Astrocyte of the hippocampus (primary cell): ENCODE results near the gene SAP30BP.
A peak's percentile ranks its signal among the peaks of the same experiment; 100 is the strongest.

Source experiments
- DNase-seq: peaks from one replicate; pipeline ENCODE4 v3.0.0; 2011; ENCODE audit warnings: low read depth, low spot score

SAP30BP gene

GRCh38 chr17:75712446-75712845 is 45.3 kb downstream of the SAP30BP start:
- no peak for DNase-seq

DNA sequence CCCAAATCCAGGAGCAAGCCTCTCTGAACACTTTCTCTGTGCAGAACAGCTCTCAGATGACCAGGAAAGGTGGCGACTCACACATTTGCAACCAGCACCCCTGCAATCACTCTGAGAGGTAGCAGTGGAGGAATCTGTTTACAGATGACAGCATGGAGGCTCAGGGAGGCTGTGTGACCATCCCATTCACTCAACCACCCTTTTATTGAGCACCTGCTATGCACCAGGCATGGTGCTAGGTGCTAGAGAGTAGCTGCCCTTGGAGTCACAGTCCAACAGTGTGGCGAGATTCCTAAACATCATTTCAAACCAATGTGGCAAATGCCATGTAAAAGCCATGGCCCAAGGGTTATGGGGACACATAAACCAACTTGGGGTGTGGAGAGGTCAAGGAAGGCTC is 52.6 kb downstream of the SAP30BP start:
- no peak for DNase-seq

GRCh38 chr17:75720656-75721462 is 53.7 kb downstream of the SAP30BP start, which contains the start of gene ITGB4:
Gene ITGB4, plus strand, starts transcription at chr17:75721459. Its CDS starts 3,245 bp downstream, at chr17:75724704.
- peak; percentile 69 for DNase-seq

DNA sequence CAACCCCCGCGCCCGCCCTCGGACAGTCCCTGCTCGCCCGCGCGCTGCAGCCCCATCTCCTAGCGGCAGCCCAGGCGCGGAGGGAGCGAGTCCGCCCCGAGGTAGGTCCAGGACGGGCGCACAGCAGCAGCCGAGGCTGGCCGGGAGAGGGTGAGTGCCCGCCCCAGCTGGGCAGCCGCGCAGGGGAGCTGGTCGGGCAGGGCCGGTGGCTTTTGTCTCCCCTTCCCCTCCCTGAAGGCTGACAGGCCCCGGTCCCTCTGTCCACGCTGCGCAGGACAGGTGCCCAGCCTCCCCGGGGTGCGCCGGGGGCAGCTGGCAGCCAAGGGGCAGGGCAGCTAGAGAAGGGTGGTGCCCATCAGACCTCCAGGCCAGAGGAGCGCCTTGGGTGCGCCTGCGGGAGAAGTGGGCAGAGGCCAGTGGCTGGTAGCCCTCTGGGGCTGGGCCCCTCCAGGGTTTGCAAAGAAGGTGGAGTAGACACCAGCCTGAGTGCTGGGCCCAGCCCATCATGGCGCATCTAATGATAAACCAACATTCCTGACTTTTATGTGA is 54.4 kb downstream of the SAP30BP start:
- DNase-seq, result no peak

DNA sequence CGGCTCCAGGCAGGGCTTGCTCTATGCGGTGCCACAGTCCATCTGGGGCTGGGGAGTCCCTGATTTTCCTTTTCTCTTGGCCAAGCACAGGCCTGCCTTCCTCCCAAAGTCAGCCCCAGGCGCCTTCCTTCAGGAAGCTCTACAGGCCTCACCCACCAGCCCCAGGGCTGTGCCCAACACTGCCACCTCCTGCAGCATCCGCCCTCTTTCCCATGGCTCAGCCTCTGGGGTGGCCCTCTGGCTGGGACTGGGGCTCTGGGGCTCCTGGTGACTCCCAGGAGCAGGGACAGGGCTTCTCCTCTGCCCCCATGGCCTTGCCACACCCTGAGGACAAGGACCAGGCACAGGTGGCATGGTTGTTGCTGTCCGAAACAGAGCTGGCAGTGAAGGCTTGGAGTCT is 54.9 kb downstream of the SAP30BP start:
- DNase-seq, result no peak

DNA sequence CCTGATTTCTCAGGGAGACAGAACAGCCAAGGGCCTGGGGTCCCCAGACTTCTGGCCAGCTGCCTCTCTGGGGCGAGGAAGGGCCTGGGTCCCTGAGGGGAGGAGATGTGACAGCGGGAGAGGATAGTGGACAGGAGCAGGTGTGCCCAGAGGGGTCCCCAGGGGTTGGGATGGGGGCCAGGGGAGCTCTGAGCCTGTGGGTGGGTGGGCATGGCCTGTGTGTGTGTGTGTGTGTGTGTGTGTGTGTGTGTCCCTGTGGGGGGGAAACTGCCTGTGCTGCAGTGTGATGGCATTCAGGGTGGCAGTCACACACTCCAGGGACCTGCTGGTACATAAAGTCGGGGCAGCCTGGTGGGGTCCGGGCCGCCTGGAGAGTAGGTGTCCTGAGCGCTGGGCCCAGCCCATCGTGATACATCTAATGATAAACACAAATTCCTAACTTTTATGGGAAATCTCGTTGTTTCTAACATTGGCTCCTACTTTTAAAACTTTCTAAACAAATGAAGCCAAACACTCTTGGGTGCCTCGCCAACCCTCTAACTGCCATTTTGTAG is 55.5 kb downstream of the SAP30BP start:
- DNase-seq, result no peak

GRCh38 chr17:75723171-75723930 is 56.2 kb downstream of the SAP30BP start:
- peak; percentile 27 for DNase-seq

DNA sequence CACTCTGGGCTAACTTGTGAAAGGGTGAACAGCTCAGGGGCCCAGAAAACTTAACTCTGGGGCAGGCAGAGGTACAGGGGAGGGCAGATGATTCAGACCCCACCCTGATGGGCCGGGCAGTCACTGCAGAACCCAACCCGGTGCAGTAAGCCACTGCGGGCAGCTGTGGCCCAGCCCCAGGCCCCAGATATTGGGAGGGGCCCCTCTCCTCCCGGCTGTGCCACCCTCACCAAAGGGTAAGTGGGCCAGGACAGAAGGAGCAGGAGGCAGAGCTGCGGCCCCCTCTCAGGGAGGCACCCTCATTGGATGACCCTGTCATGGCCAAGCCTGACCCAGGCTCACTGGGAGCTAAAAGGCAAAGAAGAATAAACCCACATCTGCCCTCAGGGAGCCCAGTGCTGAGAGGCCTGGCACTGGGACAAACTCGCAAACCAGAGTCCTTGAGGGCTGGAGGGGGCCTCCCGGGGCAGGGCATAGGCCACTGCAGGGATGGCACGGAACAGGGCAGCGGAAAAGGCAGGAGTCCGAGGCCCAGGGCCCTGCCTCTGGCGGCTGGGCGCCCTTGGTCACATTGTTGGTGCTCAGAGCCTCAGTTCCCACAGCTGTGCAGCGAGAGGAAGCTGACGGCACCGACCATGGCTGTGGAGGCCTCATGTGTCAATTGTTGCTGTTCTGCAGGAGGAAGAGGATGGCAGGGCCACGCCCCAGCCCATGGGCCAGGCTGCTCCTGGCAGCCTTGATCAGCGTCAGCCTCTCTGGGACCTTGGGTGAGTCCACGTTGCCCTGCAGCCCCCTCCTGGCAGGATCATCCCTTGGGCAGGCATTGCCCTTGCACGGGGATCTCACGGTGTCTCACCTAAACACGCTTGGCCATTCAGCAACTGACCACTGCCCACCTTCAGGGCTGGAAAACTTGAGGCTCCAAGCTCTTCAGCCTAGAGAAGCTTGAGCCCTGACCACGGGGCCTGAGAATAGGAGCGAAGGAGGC is 57.2 kb downstream of the SAP30BP start:
- no peak for DNase-seq

- no peak for DNase-seq
Measured at GRCh38 chr17:75725504-75725903, 58.4 kb downstream of the SAP30BP start.

DNA sequence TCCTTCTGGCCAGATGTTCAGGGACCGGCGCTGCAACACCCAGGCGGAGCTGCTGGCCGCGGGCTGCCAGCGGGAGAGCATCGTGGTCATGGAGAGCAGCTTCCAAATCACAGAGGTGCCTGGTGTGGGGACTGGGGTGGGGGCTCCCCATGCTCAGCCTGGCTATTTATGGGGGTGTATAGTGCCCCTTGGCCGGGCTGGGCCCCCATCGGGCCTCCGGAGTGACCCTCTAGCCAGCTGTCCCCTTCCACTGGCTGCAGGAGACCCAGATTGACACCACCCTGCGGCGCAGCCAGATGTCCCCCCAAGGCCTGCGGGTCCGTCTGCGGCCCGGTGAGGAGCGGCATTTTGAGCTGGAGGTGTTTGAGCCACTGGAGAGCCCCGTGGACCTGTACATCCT is 60.3 kb downstream of the SAP30BP start:
- DNase-seq, result no peak

GRCh38 chr17:75729351-75729750 is 62.2 kb downstream of the SAP30BP start:
- no peak for DNase-seq

DNA sequence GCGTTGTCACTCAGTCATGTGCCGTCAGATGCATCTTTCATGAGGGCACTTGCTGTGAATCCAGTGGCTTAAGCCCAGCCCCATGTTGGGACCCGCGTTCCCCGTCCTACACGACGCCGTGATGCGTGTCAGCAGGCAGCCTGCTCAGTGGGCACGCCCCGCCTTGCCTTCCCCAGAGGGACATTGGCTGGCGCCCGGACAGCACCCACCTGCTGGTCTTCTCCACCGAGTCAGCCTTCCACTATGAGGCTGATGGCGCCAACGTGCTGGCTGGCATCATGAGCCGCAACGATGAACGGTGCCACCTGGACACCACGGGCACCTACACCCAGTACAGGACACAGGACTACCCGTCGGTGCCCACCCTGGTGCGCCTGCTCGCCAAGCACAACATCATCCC is 62.9 kb downstream of the SAP30BP start:
- no peak for DNase-seq

- DNase-seq, result no peak
Measured at GRCh38 chr17:75731086-75731715, 64.1 kb downstream of the SAP30BP start.

- DNase-seq, result no peak
Measured at GRCh38 chr17:75731716-75732498, 64.8 kb downstream of the SAP30BP start.

GRCh38 chr17:75733471-75733870 is 66.3 kb downstream of the SAP30BP start:
- DNase-seq, result no peak

DNA sequence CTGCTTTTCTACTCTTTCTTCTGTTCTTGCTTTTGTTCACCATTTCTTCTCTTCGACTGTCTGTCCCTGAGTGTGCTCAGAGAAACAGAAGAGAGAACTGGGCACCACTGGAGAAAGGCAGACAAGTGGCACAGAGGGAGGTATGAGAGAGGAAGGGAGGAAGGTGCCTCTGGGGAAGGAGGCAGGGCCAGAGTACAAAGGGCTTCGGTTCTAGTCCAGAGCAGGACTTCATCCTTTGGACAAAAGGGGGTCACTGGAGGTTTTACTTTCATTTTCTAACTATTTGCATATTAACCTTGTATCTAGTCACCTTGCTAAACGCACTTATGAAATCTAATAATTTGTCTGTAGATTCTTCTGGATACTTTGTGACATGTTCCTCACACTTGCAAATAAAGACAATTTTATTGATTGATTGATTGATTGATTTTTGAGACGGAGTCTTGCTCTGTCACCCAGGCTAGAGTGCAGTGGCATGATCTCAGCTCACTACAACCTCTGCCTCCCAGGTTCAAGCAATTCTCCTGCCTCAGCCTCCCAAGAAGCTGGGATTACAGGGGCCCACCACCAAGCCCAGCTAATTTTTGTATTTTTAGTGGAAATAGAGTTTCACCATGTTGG is 67.6 kb downstream of the SAP30BP start:
- DNase-seq, result no peak

- DNase-seq, result no peak
Measured at GRCh38 chr17:75736173-75736835, 69.2 kb downstream of the SAP30BP start.

GRCh38 chr17:75737133-75737962 is 70.2 kb downstream of the SAP30BP start:
- DNase-seq, result no peak
